HG02678 (cell line): ENCODE results near the gene PAK6.
A peak's percentile ranks its signal among the peaks of the same experiment; 100 is the strongest.

ENCODE experiments used
- ATAC-seq: cut with Tn5 transposase; IDR thresholded peaks from one replicate; pipeline ENCODE4 v1.9.1; 2021; ENCODE audit warnings: mild to moderate bottlenecking, moderate library complexity; ENCODE audit not compliant: unreplicated experiment

PAK6 gene

DNA sequence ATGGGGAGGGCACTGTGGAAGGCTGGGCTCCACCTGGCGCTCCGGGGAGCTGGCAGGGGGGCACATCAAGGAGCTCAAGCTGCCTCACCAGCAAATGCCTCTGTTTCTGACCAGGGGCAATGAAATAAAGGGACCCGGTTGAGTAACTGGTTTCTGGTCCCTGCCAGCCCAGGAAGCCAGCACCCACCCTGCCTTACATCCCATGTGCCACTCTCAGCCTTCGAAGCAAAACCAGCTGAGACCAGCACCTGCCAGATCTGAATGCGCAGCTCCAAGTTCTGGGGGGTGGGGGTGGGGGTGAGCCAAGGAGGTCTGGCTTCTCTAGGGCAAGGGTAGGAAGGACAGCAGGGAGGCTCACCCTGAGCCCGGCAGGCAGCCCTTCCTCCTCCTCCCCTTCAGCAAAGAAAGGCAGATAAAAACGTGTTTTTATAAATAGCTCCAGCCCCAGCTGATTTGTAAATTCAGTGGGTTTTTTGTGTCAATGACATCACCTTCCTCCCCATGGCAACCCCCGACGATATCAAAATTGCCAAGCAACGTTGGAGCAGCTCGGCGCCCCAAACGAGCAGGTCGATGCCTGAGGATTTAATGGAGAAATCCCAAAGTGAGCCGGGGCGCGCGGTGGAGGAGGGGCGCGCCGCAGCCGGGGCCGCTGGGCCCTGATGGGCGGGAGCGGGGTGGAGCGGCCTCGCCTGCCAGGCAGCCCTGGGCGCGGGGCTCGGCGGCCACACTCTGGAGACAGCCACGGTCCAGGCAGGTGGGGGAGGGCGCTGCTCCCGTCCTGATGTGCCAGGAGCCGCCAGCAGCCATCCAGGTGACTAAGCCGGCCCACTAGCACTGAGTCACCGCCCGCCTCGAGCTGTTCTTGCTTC is at the start of gene PAK6:
TSS of gene PAK6 (plus strand) at position 532 of the 872 bp plus-strand sequence. CDS start 25,723 bp downstream, outside the sequence.
- ATAC-seq: no peak

DNA sequence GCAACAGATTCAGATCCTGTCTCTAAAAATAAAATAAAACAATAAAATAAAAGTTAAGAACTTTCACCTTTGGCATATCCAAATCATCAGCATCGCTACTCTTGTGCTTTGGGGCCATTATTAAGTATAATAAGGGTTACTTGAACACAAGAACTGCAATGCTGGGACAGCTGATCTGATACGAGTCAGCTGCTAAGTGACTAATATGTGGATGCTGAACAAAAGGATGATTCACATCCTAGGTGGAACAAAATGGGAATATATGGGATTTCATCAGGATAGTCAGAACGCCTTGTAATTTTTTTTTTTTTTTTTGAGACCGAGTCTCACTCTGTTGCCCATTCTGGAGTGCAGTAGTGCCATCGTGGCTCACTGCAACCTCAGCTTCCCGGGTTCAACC is 48.3 kb upstream of the PAK6 start:
- no peak for ATAC-seq

DNA sequence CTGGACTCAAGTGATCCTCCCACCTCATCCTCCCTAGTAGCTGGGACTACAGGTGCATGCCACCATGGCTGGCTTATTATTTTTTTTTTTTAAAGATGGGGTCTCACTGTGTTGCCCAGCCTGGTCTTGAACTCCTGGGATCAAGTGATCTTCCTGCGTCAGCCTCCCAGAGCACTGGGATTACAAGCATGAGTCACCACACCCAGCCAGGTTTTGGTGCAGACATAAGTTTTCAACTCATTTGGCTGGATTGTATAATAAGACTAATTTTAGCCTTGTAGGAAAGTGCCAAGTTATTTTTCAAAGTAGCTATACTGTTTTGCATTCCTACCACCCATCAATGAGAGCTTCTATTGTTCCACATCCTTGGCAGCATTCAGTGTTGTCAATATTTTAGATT is 45.9 kb upstream of the PAK6 start:
- ATAC-seq: no peak

DNA sequence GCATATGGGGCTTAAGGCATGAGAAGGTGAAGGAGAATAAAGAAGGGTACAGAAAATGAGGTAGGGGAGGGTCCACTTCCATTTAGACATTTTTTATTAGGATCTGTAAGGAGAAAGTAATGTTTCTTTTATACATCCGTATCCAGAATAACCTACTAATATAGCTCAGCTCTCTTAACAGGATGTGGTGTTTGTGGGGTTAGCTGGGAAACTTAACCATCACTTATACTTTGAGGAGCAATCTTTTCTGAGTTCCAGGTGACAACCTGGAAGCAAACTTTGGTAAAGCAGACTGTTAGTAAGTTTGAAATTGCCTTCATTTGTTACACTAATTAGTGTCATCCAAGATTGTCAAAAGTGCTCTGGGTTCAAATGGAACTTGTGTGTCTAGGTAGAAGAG is 41.4 kb upstream of the PAK6 start:
- ATAC-seq: no peak

DNA sequence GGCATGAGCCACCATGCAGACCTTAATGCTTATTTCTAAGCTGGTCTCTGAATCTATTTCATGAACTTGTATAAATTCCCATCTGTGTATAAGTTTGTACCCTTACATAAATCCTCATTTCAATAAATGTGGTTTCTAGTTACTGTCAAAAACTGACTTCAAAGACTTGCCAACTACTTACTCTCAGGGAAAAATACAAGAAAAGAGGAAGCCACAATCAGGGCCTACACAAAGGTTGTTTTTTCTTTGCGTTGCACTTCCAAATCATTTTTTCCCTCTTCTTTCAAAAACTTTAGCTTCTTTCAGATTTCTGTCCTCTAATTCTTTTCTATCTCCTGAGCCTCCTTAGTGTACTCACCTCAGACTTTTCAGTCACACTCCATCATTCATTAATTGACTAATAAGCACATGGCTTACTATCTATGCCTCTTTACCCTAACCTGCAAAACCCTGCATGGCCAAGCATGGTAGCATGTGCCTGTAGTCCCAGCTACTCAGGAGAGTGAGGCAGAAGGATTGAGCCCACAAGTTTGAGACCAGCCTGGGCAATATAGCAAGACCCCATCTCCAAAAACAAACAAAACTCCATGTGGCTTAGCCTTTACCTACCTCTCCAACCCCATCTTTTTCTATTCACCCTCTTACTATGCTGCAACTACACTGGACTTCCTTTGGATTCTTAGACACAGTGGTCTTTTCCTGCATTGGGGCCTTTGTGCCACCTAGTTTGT is 40.3 kb upstream of the PAK6 start:
- no peak for ATAC-seq

DNA sequence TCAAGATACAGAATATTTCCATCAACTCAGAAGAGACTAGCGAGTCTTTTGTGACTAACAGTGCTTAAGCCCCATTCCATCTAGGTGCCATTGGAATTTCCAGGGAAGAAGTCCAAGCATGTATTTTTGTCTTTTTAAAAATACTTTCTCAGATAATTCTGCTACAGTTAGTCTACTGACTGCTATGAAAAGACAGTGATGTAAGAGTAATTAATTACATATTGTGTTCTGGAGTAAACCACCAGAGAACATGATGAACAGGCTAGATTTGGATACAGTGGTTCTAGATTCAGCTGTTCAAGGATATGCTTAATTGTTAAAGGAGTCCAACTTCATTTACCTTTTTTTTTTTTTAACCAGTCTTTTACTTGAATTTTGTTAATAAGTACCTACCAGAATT is 34.8 kb upstream of the PAK6 start:
- no peak for ATAC-seq

DNA sequence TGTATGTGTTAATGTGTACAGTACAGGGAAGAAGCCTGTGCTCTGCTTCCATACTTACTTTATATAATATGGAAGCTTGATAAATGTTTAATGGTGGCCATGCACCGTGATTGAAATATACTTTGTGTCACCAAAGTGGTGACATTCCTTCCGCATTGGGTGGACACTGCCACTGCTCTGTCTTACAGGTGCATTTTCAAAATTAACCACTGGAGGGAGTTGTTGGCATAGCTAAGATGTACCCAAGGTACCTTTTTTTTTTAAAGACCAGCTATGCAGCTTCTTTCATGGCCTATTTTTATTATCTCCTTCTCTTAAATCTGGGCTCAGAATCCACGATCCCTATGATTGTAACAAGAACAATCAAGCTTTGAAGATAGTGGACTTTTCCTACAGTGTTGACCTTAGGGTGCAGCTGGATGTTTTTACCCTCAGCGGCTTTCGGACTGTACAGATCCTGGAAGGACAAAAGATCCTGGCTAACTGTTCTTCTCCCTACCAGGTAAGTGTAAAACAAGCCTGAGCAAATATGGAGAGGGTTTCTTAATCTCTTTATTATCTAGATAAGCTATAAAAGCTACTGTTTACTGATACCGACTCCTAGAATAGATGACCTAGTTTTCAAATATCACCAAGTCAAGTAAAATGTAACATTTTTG is 21.6 kb upstream of the PAK6 start:
- peak; percentile 45 for ATAC-seq

DNA sequence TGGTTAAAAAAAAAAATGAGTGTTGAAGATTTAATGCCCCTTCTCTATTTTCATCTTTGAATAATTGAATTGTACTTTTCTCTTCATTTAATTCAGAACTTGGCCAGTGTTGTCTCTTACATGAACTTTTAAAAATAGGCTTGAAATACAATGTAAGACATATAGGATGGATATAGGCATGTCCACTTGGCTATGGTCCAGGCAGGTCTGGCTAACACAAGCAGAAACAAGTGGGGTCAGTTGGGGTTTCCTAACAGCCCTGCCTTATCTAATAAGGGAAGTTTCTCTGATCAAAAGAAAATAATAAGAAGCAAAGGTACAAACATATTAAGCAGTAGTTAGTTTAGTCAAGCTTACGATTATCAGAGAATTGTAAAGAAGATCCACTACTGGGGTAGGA is 19.1 kb upstream of the PAK6 start:
- ATAC-seq: no peak

DNA sequence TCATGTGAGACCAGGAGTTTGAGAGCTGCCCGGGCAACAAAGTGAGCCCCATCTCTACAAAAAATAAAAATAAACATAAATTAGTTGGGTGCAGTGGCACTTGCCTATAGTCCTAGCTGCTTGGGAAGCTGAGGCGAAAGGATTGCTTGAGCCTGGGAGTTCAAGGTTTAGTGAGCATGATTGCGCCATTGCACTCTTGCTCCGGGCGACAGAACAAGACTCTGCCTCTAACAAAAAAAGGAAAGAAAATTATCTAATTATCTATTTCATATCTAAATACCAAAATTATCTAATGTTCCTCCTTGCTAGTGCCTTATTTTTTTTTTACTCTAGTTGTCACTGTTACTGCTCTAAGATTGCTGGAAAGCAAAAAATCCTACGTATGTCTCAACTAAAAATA is 16.7 kb upstream of the PAK6 start:
- no peak for ATAC-seq

DNA sequence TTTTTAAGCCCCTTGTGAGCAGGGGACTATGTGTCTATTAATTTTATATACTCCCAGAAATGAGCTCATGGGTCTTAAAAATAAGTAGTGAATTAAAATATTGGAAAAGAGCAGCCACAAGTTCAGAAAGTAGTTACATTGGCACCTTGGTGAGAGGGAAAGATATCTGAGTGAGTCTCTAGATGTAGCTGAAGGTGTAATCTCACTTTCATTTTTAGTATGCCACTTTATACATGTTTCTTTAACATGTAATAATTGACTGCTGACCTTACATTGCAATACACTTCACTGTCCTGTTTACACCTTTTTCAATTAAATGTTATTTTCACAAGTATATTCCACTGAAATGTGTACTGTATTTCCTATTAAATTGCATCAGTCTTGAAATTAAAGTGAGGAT is 12.1 kb upstream of the PAK6 start:
- no peak for ATAC-seq

DNA sequence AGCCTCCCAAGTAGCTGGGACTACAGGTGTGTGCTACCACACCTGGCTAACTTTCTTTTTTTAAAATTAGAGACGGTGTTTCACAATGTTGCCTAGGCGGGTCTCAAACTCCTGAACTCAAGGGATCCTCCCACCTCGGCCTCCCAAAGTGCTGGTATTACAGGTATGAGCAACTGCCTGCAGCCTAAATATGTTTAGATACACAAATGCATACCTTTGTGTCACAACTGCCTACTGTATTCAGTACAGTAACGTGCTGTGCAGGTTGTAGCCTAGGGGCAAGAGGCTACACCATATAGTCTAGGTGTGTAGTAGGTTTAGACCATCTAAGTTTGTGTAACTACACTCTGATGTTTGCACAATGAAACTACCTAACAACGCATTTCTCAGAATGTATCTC is 9.5 kb upstream of the PAK6 start:
- ATAC-seq: no peak

DNA sequence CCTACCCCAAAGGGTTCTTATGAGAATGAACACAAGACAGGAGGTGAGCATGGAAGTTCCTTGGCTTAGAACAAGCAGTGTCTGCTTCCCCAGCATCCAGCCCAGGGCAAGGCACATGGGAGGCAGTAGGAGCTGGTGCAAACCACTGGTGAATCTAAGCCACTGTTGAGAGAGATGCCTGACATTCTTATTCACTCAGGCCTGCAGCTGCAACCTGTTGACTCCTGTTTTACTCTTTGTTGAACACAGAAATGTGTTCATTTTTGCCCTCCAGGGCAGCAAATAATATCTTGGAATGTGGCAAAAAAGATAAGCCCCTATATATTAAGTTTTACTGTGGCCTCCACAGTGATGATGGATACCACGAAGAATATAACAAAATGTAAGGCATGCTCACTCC is 8.9 kb upstream of the PAK6 start:
- ATAC-seq: no peak

DNA sequence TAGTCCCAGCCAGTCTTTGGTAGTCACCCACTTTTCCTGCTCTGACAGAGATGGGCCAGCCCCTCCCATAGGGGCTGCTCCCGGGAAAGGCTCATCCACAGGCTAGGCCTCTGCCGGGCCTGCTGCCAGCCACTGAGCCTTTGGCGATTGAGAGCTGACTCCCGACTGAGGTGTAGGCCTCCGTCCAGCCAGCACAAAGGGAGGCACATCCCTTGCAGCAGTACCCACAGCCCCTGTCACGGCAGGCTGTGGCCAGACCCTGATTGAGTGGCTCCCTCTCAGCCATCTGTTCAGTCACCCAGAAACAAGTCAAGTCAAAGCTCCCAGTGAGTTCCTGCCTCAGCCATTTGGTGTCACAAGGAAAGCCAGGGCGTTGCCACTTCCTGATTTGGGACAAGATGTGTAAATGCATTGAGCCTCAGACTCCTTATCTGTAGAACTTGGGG is 6.2 kb upstream of the PAK6 start:
- ATAC-seq: no peak

DNA sequence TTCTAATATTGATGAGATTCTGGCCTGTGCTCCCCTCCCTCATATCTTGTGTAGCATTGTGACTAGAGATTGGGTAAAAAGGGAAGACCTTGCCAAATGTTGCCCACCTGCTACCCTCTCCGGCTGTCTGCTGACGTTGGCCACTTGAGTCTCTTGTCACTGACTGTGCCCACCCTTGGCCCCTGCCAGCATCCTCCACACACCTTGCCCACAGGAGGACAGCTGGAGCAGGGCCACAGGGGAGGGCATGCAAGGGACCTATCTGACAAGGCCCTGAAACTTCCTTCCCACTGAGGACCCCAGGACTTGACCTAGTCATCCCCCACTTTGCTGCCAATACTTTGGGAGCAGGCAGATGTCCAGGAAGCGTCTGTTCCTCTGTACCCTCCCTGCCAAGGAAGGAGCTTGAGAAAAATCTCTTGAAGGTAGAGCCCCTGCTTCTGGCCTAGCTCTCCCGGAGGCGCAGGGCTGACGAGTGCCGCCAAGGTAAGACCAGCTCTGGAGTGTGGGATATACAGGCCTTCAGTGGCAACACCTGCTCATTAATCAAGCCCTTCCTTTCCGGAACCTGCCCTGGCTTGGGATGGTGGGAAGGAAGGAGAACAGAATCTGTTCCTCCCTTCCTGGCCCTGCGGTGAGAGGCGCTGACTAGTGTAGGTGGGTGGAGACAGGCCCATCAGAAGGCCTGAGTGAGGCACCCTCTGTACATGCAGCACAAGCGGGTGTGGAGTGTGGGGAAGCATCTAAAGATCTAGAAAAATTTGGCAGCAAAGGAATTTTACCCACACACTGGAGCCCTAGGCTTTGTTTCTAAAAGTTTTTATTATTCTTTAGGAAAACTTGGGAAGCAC is 4.9 kb upstream of the PAK6 start:
- no peak for ATAC-seq

DNA sequence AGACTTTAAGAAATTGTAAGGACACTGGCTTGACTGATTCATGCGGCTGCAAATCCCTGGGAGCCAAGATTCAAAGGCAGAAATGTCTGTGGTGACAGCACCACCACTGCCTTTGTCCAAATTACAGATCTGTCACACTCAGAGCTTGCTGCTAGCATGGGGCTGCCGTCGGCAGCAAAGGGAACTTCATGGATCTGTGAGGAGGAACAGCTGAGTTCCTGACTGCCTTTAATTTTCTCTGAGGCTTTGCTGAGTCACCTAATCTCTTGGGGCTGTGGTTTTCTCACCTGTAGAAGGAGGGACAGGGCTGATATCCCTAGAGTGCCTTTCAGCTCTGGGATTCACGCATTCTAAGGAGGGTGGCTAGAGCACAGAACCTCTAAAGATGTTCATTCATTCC is 4.1 kb upstream of the PAK6 start:
- no peak for ATAC-seq

DNA sequence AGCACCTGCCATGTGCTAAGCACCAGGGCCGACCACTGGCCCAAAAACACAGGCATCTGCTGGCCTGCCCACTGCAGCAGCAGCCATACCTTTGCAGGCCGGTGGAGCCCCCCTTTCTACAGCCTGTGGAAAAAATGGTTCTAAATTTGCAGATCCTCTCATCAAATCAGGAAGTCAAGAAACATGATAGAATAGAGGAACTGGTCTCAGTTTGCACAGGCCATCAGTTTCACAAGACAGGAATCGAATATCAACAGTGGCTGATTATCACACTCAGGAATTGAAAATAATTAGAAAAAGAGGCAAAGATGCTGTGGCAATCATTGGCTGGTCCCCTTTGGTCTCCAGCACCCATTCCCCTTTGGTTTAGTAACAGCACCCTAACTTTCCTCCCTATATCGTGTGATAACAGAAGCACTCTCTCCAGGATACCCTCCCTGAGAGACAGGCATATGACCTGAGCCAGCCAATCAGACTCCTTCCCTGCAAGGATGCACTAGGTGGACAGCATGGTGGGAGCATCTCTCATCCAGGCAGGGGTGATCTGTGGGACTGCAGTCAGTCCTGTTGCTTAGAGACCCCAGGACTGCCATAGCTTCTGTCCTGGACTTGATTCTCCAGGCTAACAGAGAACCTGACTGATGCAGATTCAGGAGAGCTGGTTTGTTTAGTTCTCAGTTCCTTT is 3.5 kb upstream of the PAK6 start:
- no peak for ATAC-seq

DNA sequence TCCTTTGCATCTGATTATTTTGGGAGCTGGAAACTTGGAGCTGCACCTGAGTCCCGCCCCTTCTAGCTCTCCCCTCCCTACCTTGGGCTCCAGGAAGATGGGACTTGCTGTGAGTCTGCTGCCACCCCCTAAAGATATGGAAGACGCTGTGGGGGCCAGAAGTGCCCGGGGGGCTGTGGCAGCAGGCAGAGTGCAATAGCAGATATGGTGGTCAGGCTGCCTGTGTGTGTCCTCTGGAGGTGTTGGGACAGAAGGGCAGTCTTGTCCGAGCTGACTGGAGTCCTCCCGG is 485 bp downstream of the PAK6 start:
- ATAC-seq: no peak

DNA sequence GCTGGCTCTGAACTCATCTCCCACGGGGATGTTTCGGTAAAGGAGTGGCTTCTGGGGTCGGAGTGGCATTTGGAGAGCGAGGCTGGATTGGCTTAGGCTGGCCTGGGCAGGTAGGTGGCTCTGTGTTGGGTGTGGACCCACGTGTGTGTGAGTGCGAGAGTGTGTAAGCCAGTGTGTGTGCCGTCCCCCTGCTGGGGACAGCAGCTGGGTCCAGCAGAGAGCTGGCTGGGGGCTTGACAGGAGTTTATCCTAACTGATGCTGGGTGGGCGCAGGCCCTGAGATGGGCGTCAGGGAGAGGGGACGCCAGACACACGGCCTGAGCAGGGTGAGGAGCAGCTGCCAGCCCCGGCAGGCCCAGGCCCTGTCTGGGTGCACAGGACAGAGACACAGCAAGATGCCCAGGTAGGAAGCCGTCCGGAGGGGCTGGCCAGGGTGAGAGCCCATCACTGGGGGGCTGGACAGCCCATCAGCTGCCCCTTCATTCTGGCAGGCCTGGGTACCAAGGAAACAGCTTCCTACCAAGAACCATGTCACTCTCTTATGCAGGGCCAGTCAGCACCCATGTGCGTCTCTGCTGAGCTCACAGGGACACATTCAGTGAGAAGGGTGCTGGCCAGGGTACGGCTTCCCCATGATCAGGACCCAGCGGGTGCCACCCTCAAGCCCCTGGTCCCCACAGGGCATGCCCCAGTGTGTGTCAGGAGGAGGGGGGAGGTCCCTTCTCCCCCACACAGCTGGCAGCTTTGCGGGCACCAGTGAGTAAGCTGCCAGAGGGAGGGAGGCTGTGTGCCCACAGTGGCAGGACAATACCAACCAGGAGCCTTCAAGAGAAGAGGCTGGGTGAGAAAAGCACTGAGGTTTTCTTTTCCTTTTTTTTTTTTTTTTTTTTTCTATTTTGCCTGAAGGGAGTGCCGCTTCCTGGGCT is 1.1 kb downstream of the PAK6 start:
- no peak for ATAC-seq

DNA sequence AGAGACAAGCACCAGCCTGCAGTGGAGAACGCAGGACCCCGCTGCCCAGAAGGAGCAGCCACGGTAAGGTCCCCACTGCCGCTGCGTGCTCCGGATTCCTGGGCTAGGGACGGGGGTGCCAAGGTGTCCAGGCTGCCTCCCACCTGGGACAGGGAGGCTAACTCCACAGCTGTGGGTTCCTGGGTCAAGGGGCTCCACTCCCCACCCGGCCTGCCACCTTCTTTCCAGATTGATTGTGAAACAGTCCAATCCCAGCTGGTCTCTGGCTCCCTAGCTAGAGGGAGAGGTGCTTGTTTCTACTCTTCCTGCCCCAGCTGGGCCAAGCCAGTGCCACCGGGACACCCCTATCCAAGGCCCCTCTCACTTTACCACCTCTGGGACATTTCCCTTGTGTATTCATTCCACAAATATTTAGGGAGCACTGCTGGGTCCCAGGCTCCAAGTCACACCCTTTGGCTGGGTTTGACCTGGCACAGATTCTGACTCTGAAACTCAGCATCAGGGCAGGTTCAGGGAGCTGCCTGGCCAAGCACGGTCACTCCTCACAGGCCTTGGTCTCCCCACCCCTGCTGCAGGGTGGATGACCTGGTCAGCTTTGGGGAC is 1.9 kb downstream of the PAK6 start:
- ATAC-seq: no peak
